GM06990 (cell line): Measurements from ENCODE around the gene EAF1.
"Not testable (repeated sequence)": the region's sequence is repeated elsewhere in the genome, so short reads cannot be mapped to it uniquely, and the experiment has no call there.

Experiments
- DNase-seq: peaks from one replicate; pipeline ENCODE4 v3.0.0-alpha.2; 2011; ENCODE audit not compliant: insufficient read length; ENCODE audit errors: extremely low read depth
- H3K27me3 ChIP-seq: replicated peaks from 2 replicates; pipeline ENCODE4 v1.6.0; 2011; ENCODE audit warnings: low read length; ENCODE audit not compliant: control insufficient read depth, insufficient read depth
- H3K36me3 ChIP-seq: 2 replicates; pipeline ENCODE4 v1.5.1; 2011; ENCODE audit warnings: low read length; ENCODE audit not compliant: control insufficient read depth, insufficient read depth
- H3K4me3 ChIP-seq: replicated peaks from 2 replicates; pipeline ENCODE4 v1.5.1; 2011; ENCODE audit warnings: low read depth, mild to moderate bottlenecking, control low read depth, low read length
- CTCF ChIP-seq: IDR thresholded peaks from 2 replicates; pipeline ENCODE4 v1.5.1; 2011; ENCODE audit warnings: low read length, control low read depth, mild to moderate bottlenecking, inconsistent platforms; ENCODE audit not compliant: insufficient read depth, poor library complexity, severe bottlenecking

Gene EAF1

GRCh38 chr3:15453991-15454625 is 26.7 kb downstream of the EAF1 start:
- no peak for DNase-seq
- H3K36me3 ChIP-seq = no peaks in the 10 kb centered on the region
- H3K27me3 ChIP-seq = no peaks in the 10 kb centered on the region
- TF ChIP-seq CTCF = no peak
- H3K4me3 ChIP-seq = no peak overlapping the region

GRCh38 chr3:15454965-15455364 is 27.6 kb downstream of the EAF1 start:
- no peaks in the 10 kb centered on the region for H3K27me3 ChIP-seq
- TF ChIP-seq CTCF = no peak
- no peak for DNase-seq
- no peaks in the 10 kb centered on the region for H3K36me3 ChIP-seq
- no peak overlapping the region for H3K4me3 ChIP-seq

DNA sequence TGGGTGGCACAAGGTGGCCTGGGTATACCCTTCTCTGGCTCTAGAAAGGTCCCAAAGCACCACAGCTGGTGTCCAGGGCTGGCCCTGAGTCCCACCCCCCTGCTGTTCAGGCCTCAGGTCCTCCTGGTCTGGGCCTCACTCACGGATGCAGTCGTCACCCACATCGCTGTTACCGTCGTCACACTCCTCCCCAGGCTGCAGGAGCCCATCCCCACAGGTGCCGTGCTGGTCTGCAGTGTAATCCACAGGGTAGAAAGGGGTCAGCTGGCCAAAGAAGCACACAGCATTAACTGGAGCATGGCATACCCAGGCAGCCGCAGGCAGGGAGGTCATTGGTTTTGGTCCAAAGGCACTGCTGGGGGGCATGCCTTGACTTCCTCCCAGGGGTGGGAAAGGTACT is 28.4 kb downstream of the EAF1 start:
- TF ChIP-seq CTCF = no peak

GRCh38 chr3:15456321-15456720 is 28.9 kb downstream of the EAF1 start:
- no peak for TF ChIP-seq CTCF
- Histone ChIP-seq H3K4me3 (no peak overlapping the region), H3K36me3 (no peaks in the 10 kb centered on the region), H3K27me3 (no peaks in the 10 kb centered on the region)
- no peak for DNase-seq

More for the DNA sequence above, 28.4 kb downstream of the EAF1 start:
- Histone ChIP-seq H3K27me3 (no peaks in the 10 kb centered on the region), H3K36me3 (no peaks in the 10 kb centered on the region), H3K4me3 (no peak overlapping the region)
- no peak for DNase-seq

GRCh38 chr3:15456915-15457314 is 29.5 kb downstream of the EAF1 start:
- H3K27me3 ChIP-seq, DNase-seq, H3K36me3 ChIP-seq, H3K4me3 ChIP-seq: not testable (repeated sequence)

- no peak overlapping the region for H3K4me3 ChIP-seq
- H3K36me3 ChIP-seq = no peaks in the 10 kb centered on the region
- H3K27me3 ChIP-seq = no peaks in the 10 kb centered on the region
- no peak for DNase-seq
- TF ChIP-seq CTCF = no peak
These were observed 30.9 kb downstream of the EAF1 start for GRCh38 chr3:15458212-15458780.
